HG02678 (cell line): ENCODE results near the gene ZC3H12C.
"Not testable (repeated sequence)": the region's sequence is repeated elsewhere in the genome, so short reads cannot be mapped to it uniquely, and the experiment has no call there.

Experiments used
- ATAC-seq: cut with Tn5 transposase; IDR thresholded peaks from one replicate; pipeline ENCODE4 v1.9.1; 2021; ENCODE audit warnings: mild to moderate bottlenecking, moderate library complexity; ENCODE audit not compliant: unreplicated experiment

ZC3H12C gene

GRCh38 chr11:110092515-110093406, at the start of gene ZC3H12C:
Gene ZC3H12C (plus strand): TSS chr11:110093392. CDS start chr11:110093412, 20 bp downstream.
- peak; percentile 64 for ATAC-seq

- no peak for ATAC-seq
These were observed 48.8 kb upstream of the ZC3H12C start for GRCh38 chr11:110044226-110044968.

GRCh38 chr11:110046775-110047380, 46.3 kb upstream of the ZC3H12C start:
- ATAC-seq = no peak

DNA sequence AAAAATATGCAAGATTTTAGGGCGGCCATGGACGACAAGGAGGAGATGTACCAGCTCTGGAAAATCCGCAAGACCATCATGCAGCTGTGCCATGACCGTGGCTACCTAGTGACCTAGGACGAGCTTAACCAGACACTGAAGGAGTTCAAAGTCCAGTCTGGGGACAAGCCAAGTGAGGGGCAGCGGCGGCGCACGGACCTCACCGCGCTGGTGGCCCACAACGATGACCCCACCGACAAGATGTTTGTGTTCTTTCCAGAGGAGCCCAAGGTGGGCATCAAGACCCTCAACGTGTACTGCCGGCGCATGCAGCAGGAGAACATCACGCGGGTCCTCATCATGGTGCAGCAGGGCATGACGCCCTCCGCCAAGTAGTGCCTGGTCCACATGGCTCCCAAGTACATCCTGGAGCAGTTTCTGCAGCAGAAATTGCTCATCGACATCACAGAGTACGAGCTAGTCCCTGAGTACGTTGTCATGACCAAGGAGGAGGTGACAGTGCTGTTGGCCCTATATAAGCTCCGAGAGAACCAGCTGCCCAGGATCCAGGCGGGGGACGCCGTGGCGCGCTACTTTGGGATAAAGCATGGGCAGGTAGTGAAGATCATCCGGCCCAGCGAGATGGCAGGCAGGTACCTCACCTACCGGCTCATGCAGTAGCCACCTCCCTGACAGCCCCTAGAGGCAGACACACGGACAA, 43.5 kb upstream of the ZC3H12C start:
- no peak for ATAC-seq

DNA sequence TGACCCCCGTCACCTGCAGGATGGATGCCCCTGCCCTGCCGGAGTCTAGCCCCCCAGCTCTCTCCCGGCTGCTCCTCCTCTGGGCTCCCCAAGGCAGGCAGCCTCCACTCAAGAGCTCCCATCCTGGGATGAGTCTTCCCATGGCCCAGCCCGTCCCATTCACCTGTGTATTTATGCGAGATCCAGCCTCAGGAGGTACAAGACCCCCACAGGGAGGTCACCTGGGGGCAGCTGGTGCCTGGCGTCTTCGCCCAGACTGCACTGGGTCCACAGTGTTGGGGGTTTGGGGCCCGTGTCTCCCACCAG, 43.0 kb upstream of the ZC3H12C start:
- ATAC-seq = no peak

DNA sequence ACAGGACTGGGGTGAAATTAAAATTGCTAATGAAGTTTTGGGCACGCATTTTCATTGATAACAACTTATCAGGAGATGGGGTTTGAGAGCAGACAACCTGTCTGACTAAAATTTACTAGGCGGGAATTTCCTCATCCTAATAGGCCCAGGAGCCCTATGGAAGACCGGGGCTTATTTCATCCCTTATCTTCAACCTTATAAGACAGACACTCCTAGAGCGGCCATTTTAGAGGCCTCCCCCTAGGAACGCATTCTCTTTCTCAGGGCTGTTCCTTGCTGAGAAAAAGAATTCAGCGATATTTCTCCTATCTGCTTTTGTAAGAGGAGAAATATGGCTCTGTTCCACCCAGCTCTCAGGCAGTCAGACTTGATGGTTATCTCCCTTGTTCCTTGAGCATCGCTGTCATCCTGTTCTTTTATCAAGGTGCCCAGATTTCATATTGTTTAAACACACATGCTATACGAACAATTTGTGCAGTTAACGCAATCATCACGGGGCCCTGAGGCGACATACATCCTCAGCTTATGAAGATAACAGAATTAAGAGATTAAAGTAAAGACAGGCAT, 39.3 kb upstream of the ZC3H12C start:
- no peak for ATAC-seq

DNA sequence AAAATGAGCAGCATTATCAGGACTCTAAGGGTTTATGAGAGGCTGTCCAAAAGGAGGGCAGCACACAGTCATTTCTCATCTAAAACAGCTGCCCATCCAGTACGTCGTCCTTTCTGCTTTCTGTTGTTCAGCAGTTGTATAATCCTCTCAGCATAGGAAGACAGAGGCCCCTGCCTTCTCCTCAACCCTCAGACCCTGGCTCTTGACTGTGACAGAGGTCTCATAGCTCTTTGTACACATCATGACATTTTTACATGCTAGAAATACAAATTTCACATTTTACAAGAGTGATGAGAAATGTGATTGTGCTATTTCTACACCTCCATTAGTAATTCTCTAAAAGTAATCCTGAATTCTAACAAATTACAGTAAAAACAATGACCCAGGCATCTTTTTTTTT, 36.2 kb upstream of the ZC3H12C start:
- no peak for ATAC-seq

- no peak for ATAC-seq
These were observed 33.3 kb upstream of the ZC3H12C start for GRCh38 chr11:110059706-110060463.

- no peak for ATAC-seq
These were observed 31.9 kb upstream of the ZC3H12C start for GRCh38 chr11:110061296-110061695.

DNA sequence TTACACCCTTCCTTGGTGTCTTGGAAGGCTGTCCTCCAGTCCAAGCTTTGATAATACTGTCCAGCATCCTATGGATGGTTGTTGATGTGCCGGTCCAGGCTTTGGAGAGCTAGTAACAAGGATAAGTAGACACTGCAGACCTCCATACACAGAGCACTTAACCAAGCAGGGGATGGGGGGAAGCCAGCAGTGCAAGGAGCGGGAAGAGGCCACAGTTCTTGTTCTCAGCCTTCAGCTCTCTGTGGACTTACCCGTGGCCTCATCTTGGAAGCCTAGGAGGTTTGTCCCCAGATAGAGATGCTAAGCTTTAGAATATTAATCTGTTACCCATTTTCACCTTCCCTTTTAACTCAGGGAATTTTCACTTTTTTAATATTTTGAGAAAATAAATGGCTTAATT, 30.9 kb upstream of the ZC3H12C start:
- ATAC-seq = no peak

DNA sequence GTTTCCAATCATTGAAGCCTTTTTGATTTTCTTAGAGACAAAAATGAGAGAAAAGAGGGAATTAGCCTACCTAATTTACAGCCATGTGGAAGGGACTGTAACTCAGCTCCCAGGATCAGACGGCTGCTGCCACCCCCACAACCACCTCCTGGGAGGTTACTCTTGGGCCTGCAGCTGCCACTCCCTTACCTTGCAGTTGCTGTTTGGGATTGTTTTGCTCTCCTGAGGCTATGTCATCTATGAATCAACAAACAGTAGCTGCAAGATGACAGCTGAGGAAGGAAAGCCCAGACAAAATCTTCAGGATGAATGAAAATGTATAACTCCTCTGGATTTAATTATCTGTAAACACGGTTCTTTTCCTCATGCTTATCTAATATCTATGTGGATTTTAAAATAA, 28.0 kb upstream of the ZC3H12C start:
- ATAC-seq = no peak

- ATAC-seq = not testable (repeated sequence)
These were observed 25.2 kb upstream of the ZC3H12C start for GRCh38 chr11:110068001-110068400.

DNA sequence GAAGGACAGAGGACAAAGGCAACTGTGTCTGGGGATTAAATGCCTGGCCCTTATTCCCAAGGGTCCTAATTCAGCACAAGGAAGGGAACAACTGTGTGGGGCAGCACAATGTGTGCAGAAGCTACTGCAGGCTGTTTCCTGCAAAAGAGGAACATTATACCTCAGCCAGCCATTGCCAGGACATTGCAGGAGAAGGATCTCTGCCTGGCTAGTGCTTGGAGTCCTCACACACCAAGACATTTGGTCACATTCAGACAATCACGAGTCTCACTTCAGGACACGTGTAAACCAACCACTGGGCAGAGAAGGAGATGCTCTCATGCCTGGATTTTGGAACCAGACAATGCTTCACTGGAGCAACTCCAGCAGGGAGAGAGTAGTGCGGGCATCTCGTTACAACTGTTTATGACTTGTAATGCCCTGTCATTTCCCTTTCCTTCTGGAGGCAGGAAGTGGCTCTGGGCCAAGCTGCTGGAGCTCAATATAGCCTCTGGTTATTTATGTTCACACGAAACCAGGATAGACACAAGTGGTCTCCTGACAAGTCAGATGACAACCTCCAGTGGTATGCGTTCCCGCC, 23.9 kb upstream of the ZC3H12C start:
- ATAC-seq = no peak

DNA sequence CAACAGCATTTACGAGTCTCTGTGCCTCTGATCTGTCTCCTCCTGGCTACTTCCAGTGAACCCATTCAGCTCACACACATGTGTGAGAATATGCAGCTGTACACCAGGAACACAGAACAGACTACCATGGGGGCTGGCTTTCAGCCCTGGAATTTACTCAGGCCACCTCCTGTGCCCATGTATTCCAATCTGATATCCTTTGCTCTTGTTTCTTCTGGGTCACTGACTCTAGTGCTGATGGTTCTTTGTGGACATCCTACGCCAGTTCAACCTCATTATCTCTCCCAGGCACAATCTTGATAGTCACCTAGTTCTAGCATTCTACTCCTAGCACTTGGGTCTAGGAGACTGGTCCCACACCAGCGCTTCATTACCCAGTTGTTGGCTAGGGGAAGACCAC, 23.0 kb upstream of the ZC3H12C start:
- no peak for ATAC-seq

GRCh38 chr11:110071197-110071596, 22.0 kb upstream of the ZC3H12C start:
- peak; percentile 51 for ATAC-seq

DNA sequence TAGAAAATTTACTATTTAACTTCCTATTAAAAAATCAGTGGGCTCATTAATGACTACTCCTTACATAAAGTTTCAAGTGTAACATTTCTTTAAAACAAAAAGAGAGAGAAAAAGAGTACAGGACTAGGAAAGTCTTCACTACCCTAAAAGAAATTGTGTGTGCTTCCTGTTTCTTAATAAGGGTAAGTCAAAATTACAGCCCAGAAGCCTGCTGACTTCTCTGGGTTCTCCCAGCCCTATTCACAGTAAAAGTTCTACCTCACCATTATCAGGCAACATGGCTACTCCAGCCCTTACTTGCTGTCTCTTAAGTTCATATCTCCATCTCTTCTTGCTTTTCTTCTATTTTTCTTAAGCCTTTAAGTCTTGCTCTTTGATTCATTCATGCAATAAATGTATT, 20.3 kb upstream of the ZC3H12C start:
- no peak for ATAC-seq

DNA sequence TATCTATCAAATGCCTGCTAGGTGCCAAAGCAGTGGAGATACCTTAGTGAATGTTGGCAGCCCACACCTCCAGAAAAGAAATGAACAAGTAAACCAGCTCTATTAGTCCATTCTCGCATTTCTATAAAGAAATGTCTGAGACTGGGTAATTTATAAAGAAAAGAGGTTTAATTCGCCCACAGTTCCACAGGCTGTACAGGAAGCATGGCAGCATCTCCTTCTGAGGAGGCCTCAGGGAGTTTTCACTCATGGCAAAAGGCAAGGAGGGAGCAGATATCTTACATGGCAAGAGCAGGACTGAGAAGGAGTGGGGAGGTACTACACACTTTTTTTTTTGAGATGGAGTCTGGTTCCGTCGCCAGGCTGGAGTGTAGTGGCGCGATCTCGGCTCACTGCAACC, 18.7 kb upstream of the ZC3H12C start:
- no peak for ATAC-seq

GRCh38 chr11:110075105-110075846, 17.9 kb upstream of the ZC3H12C start:
- ATAC-seq = no peak

DNA sequence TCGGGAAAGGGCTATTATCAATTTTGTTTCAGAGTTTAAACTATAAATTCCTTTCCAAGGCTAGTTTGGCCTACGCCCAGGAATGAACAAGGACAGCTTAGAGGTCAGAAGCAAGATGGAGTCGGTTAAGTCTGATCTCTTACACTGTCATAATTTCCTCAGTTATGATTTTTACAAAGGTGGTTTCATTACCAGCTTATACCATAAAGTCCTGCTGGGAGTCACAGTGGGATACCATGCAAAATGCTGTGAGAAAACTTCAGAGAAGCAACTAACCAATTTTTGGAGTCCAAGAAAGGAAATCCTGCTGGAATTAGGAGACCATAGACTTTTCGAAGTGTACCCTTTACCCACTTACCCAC, 17.4 kb upstream of the ZC3H12C start:
- no peak for ATAC-seq
